Mucosa of descending colon (tissue), 3 donors: ENCODE measurements around the gene RWDD4. TPM values are rescaled to one million over a fixed set of nuclear protein-coding genes. Genes with fewer than 3 reads are reported as not detected.
A peak's percentile ranks its signal among the peaks of the same experiment; 100 is the strongest.
"Not testable (repeated sequence)": the region's sequence is repeated elsewhere in the genome, so short reads cannot be mapped to it uniquely, and the experiment has no call there.

Experiments used
- ATAC-seq: fragments of 200-7000 bp; cut with Tn5 transposase; one replicate; pipeline ENCODE4 v1.9.1; 2020; ENCODE audit warnings: mild to moderate bottlenecking, moderate library complexity
- DNase-seq, 3 donors: peaks; one replicate each; pipeline ENCODE4 v3.0.0-alpha.2; 2020
- H3K36me3 ChIP-seq: fragments of 200-600 bp; one replicate; pipeline ENCODE4 v1.8.0; 2021; ENCODE audit warnings: low read depth, mild to moderate bottlenecking
- H3K4me1 ChIP-seq: fragments of 200-600 bp; one replicate; pipeline ENCODE4 v1.8.0; 2021; ENCODE audit warnings: low read depth, mild to moderate bottlenecking
- H3K4me3 ChIP-seq: fragments of 200-600 bp; one replicate; pipeline ENCODE4 v1.8.0; 2021; ENCODE audit warnings: mild to moderate bottlenecking
- H3K9me3 ChIP-seq: fragments of 200-600 bp; one replicate; pipeline ENCODE4 v1.8.0; 2021; ENCODE audit warnings: mild to moderate bottlenecking
- intact Hi-C, 2 donors: fragments of 100-400 bp; cut with DNase I in 1 of 2; cut with micrococcal nuclease in 1 of 2; formaldehyde crosslinking; loops; one replicate each; pipeline versions ENCODE4 v1.11.0 to v1.11.1; 2022; cut with DNase I, micrococcal nuclease
- total RNA-seq, 3 donors: library from RNA; stranded (reverse); fragmentation: NEBNext Ultra II Directional in 2 of 3; extraction: Animal tissue kit (Norgen Biotek cat#: 25700) in 2 of 3; gene quantifications; one replicate each; pipeline versions ENCODE4 v1.2.1 to v1.2.4, GENCODE V29; 2021 to 2023
- TF ChIP-seq, protein P1 (sequence below): fragments of 200-600 bp; IDR thresholded peaks from one replicate; pipeline ENCODE4 v1.8.0; 2022; ENCODE audit warnings: antibody characterized with exemption, mild to moderate bottlenecking
- donor health status: DM: no; HTN: no; CAD: no; lungs with moderate emphysema.
- donor health status: DM: no; HTN: no; CAD: no.
- donor health status: DM: no; HTN: yes; CAD: no.

RWDD4 gene
- total RNA-seq, 3 donors from 2014 or later = 14.7 to 18.6 (median 15.0) TPM

DNA sequence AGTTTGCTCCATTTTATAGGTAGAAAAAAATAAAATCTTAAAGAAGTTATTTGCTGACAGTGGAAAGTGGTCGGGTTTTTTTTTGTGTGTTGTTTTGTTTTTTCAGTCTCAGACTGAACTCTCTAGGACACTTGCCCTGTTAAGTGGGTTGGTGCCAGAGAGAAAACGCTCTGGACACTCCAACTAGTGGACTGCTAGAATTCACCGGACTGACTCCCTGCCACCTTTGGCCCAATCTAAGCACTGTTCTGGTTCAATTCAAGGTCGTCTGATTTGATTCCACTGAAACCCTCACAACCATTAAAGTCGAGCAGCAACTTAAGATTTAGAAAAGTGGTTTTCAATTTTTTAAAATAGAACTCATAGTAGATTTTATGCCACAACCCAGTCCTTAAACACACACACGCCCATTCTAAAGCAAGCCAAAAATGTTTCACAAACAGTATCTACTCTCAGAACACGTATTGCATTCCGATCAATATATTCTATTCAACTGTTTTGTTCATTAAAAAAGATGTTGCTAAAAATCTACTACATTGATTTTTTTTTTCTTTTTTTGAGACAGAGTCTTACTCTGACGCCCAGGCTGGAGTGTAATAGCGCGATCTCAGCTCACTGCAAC, 27.3 kb downstream of the RWDD4 start:
- no peak for ATAC-seq

GRCh38 chr4:183627979-183628588, 30.9 kb downstream of the RWDD4 start:
- no peak for ATAC-seq
- DNase-seq = no peak
- intact Hi-C loops = no loop called here

More for the DNA sequence above, 27.3 kb downstream of the RWDD4 start:
- no peak for DNase-seq
- TF ChIP-seq, protein P1, sequence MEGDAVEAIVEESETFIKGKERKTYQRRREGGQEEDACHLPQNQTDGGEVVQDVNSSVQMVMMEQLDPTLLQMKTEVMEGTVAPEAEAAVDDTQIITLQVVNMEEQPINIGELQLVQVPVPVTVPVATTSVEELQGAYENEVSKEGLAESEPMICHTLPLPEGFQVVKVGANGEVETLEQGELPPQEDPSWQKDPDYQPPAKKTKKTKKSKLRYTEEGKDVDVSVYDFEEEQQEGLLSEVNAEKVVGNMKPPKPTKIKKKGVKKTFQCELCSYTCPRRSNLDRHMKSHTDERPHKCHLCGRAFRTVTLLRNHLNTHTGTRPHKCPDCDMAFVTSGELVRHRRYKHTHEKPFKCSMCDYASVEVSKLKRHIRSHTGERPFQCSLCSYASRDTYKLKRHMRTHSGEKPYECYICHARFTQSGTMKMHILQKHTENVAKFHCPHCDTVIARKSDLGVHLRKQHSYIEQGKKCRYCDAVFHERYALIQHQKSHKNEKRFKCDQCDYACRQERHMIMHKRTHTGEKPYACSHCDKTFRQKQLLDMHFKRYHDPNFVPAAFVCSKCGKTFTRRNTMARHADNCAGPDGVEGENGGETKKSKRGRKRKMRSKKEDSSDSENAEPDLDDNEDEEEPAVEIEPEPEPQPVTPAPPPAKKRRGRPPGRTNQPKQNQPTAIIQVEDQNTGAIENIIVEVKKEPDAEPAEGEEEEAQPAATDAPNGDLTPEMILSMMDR = no peak
- no peak overlapping the region for H3K4me3 ChIP-seq
- no peaks in the 10 kb centered on the region for H3K36me3 ChIP-seq
- no peaks in the 10 kb centered on the region for H3K4me1 ChIP-seq
- no peaks in the 10 kb centered on the region for H3K9me3 ChIP-seq
- intact Hi-C loops = no loop called here

DNA sequence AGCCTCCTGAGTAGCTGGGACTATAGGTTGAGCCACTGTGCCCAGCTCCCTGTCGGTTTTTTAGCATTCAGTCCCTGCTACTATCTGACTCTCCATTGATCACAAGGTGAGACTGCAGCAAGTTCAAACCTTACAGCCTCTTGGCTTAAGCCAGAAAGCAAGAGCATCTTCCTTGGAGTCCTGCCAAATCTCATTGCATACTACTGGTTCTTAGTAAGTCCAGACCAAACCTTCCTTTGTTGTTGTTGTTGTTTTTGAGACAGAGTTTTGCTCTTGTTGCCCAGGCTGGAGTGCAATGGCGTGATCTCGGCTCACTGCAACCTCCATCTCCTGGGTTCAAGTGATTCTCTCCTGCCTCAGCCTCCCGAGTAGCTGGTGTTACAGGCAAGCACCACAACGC, 31.7 kb downstream of the RWDD4 start:
- H3K4me3 ChIP-seq, H3K36me3 ChIP-seq, H3K9me3 ChIP-seq, H3K4me1 ChIP-seq, intact Hi-C loops, ATAC-seq, DNase-seq: not testable (repeated sequence)

More at GRCh38 chr4:183627979-183628588, 30.9 kb downstream of the RWDD4 start:
- Histone ChIP-seq H3K9me3 (no peaks in the 10 kb centered on the region), H3K36me3 (no peaks in the 10 kb centered on the region), H3K4me1 (no peaks in the 10 kb centered on the region), H3K4me3 (no peak overlapping the region)
- TF ChIP-seq, protein P1 = no peak

DNA sequence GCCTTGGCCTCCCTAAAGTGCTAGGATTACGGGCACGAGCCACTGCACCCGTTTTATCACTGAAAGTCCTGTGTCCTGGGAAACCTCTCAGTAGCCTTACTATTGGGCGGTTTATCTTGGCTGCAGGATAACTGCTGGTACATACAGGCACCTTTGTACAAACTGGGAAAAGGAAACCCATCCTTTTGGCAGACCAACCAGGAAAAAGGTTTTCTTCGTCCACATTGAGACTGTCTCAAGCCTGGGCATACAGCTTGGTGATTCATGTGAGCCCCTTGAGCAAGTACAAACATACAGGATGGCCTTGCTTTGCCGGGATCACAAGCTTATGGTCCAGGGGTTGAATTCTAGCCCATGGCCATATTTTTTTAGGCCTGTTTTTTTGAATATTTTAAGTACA, 32.8 kb downstream of the RWDD4 start:
- Histone ChIP-seq H3K36me3 (no peaks in the 10 kb centered on the region), H3K4me1 (no peaks in the 10 kb centered on the region), H3K9me3 (no peaks in the 10 kb centered on the region), H3K4me3 (no peak overlapping the region)
- intact Hi-C loops = no loop called here
- peak; percentile 23 for ATAC-seq
- TF ChIP-seq, protein P1 = no peak
- no peak for DNase-seq

GRCh38 chr4:183624548-183624947, 34.4 kb downstream of the RWDD4 start:
- DNase-seq = no peak
- peak; percentile 25 for ATAC-seq
- intact Hi-C loops = no loop called here
- TF ChIP-seq, protein P1 = no peak
- H3K36me3 ChIP-seq = no peaks in the 10 kb centered on the region
- no peaks in the 10 kb centered on the region for H3K9me3 ChIP-seq
- H3K4me1 ChIP-seq = no peaks in the 10 kb centered on the region
- no peak overlapping the region for H3K4me3 ChIP-seq

DNA sequence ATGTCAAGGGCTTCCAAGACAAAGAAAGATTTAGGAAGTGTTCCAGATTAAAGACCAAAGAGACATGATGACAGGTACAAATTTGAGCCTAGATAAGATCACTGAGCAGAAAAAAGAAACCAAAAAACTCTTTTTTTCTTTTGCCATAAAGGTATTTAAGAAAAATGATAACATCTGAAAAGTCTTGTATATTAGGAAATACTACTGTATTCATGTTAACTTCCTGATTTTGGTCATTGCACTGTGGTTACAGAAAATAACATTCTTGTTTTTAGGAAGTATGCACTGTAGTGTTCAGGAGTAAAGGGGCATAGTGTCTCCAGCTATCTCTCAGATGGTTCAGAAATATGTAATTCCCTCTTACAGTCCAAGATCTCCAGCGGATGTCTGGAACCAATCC, 37.1 kb downstream of the RWDD4 start:
- no peak for ATAC-seq
- Histone ChIP-seq H3K4me3 (no peak overlapping the region), H3K36me3 (no peaks in the 10 kb centered on the region), H3K4me1 (no peaks in the 10 kb centered on the region), H3K9me3 (no peaks in the 10 kb centered on the region)
- TF ChIP-seq, protein P1 = no peak
- no peak for DNase-seq
- intact Hi-C loops = no loop called here
